Measurements from ENCODE around the gene LINC01488.

LINC01488 gene

DNA sequence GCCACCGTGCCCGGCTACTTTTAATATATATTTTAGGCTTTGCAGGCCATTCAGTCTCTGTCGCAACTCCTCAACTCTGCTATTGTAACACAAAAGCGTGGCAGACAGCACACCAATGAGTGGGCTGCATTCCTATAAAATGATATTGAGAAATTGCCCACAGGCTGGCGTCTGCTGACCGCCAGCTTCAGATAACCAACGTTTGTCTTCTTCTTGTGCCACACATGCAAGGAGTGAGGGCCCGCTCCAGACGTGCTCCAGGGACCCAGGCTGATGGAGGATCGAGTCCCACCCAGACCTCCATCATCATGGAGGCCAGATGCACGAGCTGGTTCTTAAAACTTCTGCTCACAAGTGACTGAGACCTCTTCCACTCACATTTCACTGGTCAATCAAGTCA lies 35.4 kb upstream of the LINC01488 start:
- no peak for FAIRE-seq

DNA sequence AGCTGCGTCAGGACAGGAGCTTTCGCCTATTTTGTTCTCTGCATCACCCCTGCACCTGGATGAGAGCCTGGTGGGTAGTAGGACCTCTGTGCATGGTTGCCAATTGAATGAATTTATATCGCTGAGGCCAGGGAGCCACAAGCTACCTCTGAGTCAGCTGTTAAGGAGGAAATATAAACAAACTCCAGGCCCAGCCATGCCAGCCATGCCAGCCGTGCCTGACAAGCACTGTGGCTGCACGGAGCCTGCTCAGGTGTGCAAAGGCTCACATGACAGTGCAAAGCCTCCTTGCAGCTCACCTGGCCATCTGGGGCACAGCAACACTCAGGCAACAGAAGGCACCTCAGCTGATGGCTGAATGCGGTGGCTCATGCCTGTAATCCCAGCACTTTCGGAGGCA lies 33.7 kb upstream of the LINC01488 start:
- FAIRE-seq: no peak

DNA sequence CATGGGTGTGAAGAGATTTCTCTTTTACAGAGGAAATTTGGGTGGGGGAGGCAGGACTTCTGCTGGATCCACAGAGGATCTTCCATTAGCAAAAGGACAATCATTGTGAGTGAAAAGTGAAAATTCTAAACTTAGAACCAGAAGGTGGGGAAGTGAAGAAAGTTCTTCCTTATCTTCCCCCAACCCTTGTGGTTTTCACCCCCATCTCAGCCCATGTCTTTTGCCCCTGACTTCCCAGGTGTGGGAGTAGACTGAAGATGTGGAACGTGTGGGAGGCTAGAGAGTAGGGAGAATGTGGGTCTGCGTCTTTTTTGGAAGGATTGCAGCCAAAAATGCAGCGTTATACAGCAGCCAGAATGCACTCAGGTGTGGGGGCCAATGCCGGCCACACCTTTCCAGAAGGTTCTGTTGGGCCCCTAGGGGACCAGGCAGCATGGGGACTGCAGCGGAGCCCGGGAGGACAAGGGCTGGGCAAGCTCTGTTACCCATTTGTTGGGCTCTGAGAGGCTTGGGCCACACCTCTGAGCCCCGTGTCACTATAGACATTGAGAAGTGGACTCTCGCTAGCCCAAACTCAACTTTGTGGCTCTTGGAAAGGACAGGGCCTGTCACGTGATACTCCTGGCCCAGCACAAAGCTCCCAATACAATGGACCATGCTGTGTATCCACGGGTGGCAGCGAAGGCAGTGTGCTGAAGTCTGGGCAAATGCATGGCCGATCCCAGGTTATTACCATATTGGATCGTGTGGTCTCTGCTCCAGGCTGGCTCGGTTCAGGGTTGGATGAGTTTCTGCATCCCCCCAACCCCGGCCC lies 32.8 kb upstream of the LINC01488 start:
- FAIRE-seq: no peak

- FAIRE-seq: no peak
Measured at GRCh38 chr11:69449320-69450063, 32.0 kb upstream of the LINC01488 start.

DNA sequence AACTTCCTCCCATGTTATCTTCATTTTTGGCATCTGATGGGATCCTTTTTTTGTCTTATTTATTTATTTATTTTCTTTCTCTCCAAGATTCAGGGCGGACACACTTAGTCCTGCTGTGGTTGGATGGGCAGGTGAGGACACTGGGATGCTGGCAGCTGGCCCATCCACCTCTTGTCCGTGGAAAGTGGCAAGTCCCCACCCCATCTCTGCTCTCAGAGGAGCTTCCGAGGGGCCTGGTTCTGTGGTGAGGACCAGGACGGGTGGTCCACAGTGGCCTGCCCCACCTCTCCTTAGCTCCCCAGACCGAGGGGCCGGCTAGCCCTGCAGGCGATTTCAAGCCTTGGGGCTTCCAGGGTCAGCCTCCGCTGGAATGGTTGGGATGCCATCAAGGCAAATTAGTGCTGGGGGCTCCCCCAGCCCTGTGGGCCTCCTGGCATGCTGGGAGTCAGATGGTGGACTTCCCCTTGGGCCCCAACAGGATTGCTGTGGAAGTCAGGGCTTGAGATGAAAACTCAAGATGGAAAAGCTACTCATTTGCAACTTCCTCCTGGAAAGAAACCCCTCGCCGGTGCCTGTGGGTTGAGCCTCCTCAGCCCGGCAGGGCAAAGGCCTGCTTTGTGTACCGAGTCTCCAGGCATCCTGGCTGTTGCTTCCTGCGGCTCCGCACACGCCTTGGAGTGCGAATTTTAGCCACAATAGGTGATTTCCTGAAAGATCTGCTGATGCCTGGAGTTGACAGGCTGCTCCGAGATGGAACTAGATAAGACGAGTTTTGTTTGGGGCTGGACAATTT lies 31.2 kb upstream of the LINC01488 start:
- no peak for FAIRE-seq

GRCh38 chr11:69450857-69451220 lies 30.6 kb upstream of the LINC01488 start:
- no peak for FAIRE-seq

DNA sequence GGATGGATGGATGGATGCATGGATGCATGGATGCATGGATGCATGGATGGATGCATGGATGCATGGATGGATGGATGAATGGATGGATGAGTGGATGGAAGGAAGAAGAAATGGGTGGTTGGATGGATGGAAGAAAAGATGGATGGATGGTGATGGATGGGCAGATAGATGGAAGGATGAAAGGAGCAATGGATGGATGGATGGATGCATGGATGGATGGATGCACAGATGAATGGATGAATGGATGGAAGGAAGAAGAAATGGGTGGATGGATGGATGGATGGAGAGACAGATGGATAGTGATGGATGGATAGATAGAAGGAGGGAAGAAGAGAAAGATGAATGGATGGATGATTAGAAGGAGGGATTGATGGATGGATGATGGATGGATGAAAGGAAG lies 30.2 kb upstream of the LINC01488 start:
- no peak for FAIRE-seq

- FAIRE-seq: no peak
Measured at GRCh38 chr11:69452206-69452987, 29.1 kb upstream of the LINC01488 start.

DNA sequence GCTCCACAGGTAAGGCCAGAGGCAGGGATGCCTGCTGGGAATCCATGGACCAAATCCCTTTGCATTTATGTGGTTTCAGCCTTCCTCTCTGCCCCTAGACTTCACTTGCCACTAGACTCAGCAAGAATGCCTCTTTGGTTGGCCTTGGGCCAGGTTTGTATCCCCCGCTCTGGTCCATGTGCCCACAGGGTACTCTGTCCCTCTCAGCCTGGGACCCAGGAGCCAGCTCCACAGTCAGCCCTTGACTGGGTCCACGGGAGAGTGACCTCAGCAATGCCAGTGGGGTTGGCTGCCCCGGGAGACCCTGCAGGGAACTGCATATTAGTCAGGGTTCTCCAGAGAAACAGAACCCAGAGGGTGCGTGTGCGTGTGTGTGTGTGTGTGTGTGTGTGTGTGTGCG lies 28.3 kb upstream of the LINC01488 start:
- no peak for FAIRE-seq

GRCh38 chr11:69454018-69454417 lies 27.4 kb upstream of the LINC01488 start:
- FAIRE-seq: no peak

DNA sequence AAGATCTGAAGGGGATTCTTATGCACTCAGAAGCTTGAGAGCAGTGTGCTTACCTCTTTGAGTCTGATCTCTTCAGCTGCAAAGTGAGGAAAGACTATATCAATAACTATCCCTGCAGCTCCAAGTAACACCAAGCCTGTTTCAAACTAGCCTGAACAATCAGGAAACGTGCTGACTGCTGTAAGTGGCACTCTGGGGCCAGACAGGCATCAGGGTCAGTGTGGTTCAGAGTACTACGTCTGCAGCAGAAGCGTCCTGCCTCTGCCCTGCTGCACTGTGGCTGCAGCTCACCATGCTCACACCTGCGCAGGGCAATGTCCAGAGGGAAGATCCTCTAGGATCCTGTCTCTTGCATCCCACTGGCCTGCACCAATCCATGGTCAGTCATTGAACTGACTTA lies 25.5 kb upstream of the LINC01488 start:
- no peak for FAIRE-seq

DNA sequence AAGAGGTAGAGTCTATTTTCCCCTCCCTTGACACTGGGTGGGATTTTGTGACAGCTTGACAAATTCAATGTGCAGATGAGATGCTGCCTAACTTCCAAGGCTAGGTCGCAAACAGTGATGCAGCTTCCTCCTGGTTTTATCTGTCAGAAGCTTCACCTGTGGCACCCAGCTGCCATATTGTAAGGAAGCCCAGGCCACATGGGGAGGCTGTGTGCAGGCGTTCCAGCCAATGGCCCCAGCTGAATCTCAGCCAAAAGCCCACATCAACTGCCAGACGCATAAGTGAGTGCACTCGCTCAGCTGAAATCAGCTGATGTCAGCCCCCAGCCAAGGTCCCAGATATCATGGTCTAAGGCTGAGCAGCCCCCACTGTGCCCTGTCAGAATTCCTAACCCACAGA lies 24.8 kb upstream of the LINC01488 start:
- FAIRE-seq: no peak

DNA sequence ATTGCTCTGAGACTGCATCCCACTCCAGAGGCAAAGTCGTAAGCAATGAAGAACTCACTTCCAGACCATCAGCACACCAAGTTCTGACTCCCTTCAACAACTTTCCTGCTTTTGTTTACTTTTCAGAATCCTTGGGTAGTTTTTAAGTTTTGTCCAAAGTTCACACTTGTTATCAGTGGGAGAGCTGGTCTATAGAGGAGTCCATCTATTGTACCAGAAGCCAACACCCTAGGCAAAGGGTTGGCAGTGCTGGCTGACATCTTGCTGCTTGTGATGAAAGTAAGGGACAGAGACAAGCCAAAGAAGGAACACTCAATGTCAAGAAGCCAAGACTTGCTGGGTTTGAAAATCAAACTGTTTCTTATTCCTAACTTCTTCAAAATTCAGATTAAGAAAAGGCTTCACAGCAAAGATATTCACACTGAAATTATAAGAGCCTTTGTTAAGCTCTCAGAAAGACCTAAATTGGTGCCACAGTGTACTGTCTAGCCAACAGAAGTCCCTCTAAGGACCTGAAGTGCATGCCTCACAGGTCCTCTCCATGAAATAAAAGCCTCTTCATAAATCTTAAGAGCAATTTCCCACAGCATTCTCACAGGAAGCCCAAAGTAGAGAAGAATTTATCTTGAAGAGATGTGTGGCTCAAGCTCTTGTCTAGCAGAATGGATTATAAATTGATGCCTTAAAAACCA lies 21.5 kb upstream of the LINC01488 start:
- FAIRE-seq: no peak

DNA sequence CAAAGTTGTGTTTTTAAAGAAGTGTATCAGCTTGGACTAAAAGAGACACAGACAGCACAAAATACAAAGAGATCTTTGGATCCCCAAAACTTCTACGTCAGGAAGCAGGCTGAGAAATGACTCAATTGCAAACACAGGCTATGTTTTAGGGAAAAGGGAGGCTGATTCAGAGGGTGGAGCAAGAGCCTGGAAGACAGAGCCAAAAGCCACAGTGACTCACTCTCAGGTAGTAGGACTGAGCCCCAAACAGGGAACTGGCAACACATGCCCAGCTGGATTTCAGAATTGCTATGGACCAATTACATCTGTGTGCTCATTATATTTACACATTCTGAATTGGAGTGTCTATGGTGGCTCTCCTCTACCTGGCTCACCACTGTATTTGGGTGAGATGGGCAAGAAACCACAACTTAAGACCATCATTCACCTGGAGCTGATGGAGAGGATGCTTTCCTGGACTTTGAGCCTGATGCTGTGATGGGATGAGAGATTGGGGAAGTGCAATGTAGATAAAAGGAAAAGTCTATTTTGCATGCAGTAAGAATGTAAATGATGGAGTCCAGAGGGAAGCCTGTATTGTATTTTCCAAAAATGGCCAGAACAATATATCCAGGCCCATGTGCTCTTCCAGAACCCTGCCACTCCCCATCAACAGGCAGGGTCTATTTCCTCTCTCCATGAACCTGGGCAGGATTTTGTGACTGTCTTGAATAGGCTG lies 20.8 kb upstream of the LINC01488 start:
- FAIRE-seq: no peak

- FAIRE-seq: no peak
Measured at GRCh38 chr11:69461272-69461962, 20.0 kb upstream of the LINC01488 start.

DNA sequence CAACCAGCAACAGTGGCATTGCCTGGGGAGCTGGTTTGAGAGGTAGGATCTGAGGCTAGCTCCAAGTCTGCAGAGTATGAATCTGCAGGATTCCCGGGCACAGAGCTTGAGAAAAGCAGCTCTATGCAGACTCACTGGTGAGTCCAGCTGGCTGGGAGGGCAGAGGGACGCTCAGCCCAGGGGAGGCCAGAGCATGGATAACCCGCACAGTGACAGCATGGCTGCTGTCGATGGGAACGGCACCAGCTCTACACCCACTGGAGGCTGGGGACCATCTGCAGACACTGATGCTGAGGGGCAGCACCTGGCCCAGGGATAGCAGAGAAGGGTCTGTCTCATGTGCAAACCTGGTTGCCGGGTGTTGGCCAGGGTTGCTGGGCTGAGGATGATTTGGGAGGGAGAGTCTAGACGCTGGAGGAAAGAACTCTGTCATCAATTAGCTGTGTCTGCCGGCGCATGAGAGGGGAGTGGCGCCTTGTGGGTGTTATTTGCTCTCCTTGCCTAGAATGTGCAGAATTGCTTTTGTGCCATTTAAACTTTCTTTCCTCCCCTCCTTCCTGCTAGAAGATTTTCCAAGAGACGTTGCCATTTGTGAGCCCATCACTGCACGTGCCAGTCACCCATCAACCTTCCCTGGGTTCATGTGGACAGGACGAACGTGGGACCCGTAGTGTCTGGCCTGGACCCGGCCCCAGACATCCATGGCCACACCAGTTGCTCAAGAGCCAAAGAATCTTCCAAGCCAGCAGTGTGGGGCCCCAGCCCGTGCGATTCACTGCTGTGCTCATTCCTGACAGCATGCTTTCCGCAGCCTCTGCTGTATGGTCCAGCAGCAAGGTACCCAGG lies 19.1 kb upstream of the LINC01488 start:
- FAIRE-seq: no peak

- no peak for FAIRE-seq
Measured at GRCh38 chr11:69463181-69463994, 18.1 kb upstream of the LINC01488 start.

- FAIRE-seq: no peak
Measured at GRCh38 chr11:69463995-69464960, 17.2 kb upstream of the LINC01488 start.
